Measurements from ENCODE around the gene CCL23.
"Not testable (repeated sequence)": the region's sequence is repeated elsewhere in the genome, so short reads cannot be mapped to it uniquely, and the experiment has no call there.

The CCL23 gene

GRCh38 chr17:36017799-36018198, at the start of gene CCL23:
Gene CCL23 (minus strand): TSS chr17:36017972. CDS start chr17:36017897, 75 bp downstream.
- H3K4me3 ChIP-seq (ENCODE audit: low read depth, low read length), result no peak within 1 kb of the TSS
- no peak for DNase-seq (ENCODE audit: low read depth)

GRCh38 chr17:36066365-36066985, 48.7 kb upstream of the CCL23 start:
- DNase-seq (ENCODE audit: low read depth), result no peak
- H3K4me3 ChIP-seq (ENCODE audit: low read depth, low read length), result no peak overlapping the region

- no peak for DNase-seq (ENCODE audit: low read depth)
- no peak within 1 kb of the TSS for H3K4me3 ChIP-seq (ENCODE audit: low read depth, low read length)
Observed at GRCh38 chr17:36063786-36064541, 46.2 kb upstream of the CCL23 start, which contains the start of gene CCL18. Gene CCL18 (plus strand): TSS chr17:36064272. CDS start chr17:36064343, 71 bp downstream.

GRCh38 chr17:36060816-36061215, 43.0 kb upstream of the CCL23 start:
- H3K4me3 ChIP-seq (ENCODE audit: low read depth, low read length), result no peak overlapping the region
- no peak for DNase-seq (ENCODE audit: low read depth)

- DNase-seq (ENCODE audit: low read depth), result no peak
Observed at GRCh38 chr17:36059406-36059805, 41.6 kb upstream of the CCL23 start.

GRCh38 chr17:36057911-36058310, 40.1 kb upstream of the CCL23 start:
- no peak for DNase-seq (ENCODE audit: low read depth)
- no peak overlapping the region for H3K4me3 ChIP-seq (ENCODE audit: low read depth, low read length)

More at GRCh38 chr17:36059406-36059805, 41.6 kb upstream of the CCL23 start:
- H3K4me3 ChIP-seq (ENCODE audit: low read depth, low read length), result no peak overlapping the region

GRCh38 chr17:36055921-36056520, 38.2 kb upstream of the CCL23 start:
- no peak for DNase-seq (ENCODE audit: low read depth)
- H3K4me3 ChIP-seq (ENCODE audit: low read depth, low read length), result no peak overlapping the region

- no peak for DNase-seq (ENCODE audit: low read depth)
- H3K4me3 ChIP-seq (ENCODE audit: low read depth, low read length), result no peak overlapping the region
Observed at GRCh38 chr17:36055171-36055570, 37.4 kb upstream of the CCL23 start.

GRCh38 chr17:36049643-36050042, 31.9 kb upstream of the CCL23 start:
- no peak overlapping the region for H3K4me3 ChIP-seq (ENCODE audit: low read depth, low read length)
- DNase-seq (ENCODE audit: low read depth), result no peak

- no peak overlapping the region for H3K4me3 ChIP-seq (ENCODE audit: low read depth, low read length)
- no peak for DNase-seq (ENCODE audit: low read depth)
Observed at GRCh38 chr17:36048066-36048465, 30.3 kb upstream of the CCL23 start.

GRCh38 chr17:36036235-36036634, 18.5 kb upstream of the CCL23 start:
- no peak for DNase-seq (ENCODE audit: low read depth)

GRCh38 chr17:36034127-36034526, 16.4 kb upstream of the CCL23 start:
- no peak for DNase-seq (ENCODE audit: low read depth)
- no peak overlapping the region for H3K4me3 ChIP-seq (ENCODE audit: low read depth, low read length)

More at GRCh38 chr17:36036235-36036634, 18.5 kb upstream of the CCL23 start:
- H3K4me3 ChIP-seq (ENCODE audit: low read depth, low read length), result no peak overlapping the region

GRCh38 chr17:36030956-36031355, 13.2 kb upstream of the CCL23 start:
- no peak for DNase-seq (ENCODE audit: low read depth)
- H3K4me3 ChIP-seq (ENCODE audit: low read depth, low read length), result no peak overlapping the region

GRCh38 chr17:36027761-36028160, 10.0 kb upstream of the CCL23 start:
- no peak for DNase-seq (ENCODE audit: low read depth)
- no peak overlapping the region for H3K4me3 ChIP-seq (ENCODE audit: low read depth, low read length)

GRCh38 chr17:36024106-36024869, 6.5 kb upstream of the CCL23 start:
- DNase-seq (ENCODE audit: low read depth), result no peak
- no peak overlapping the region for H3K4me3 ChIP-seq (ENCODE audit: low read depth, low read length)

GRCh38 chr17:36019423-36019822, 1.7 kb upstream of the CCL23 start:
- H3K4me3 ChIP-seq (ENCODE audit: low read depth, low read length), result no peak overlapping the region
- no peak for DNase-seq (ENCODE audit: low read depth)

- no peak for DNase-seq (ENCODE audit: low read depth)
- H3K4me3 ChIP-seq (ENCODE audit: low read depth, low read length), result no peak overlapping the region
Observed at GRCh38 chr17:36016555-36016954, 1.2 kb downstream of the CCL23 start.

- DNase-seq (ENCODE audit: low read depth); H3K4me3 ChIP-seq (ENCODE audit: low read depth, low read length): not testable (repeated sequence)
Observed at GRCh38 chr17:36015895-36016294, 1.9 kb downstream of the CCL23 start.

- no peak for DNase-seq (ENCODE audit: low read depth)
Observed at GRCh38 chr17:36014946-36015345, 2.8 kb downstream of the CCL23 start.

GRCh38 chr17:36011201-36011600, 6.6 kb downstream of the CCL23 start:
- H3K4me3 ChIP-seq (ENCODE audit: low read depth, low read length), result no peak overlapping the region
- no peak for DNase-seq (ENCODE audit: low read depth)

More at GRCh38 chr17:36014946-36015345, 2.8 kb downstream of the CCL23 start:
- H3K4me3 ChIP-seq (ENCODE audit: low read depth, low read length), result no peak overlapping the region

Data from skeletal muscle cell (primary cell).